K562 (cell line): ENCODE results near the gene SMARCC1. TPM values are rescaled to one million over a fixed set of nuclear protein-coding genes. Genes with fewer than 3 reads are reported as not detected.

Source experiments
- CREBBP ChIP-seq: IDR thresholded peaks from one replicate; pipeline ENCODE4 v1.6.1; 2012; ENCODE audit warnings: low read depth, mild to moderate bottlenecking, control low read depth, inconsistent platforms, low read length
- HMG20A ChIP-seq: fragments of 450-650 bp; formaldehyde crosslinking; conservative IDR thresholded peaks from 2 replicates; pipeline ENCODE4 v1.4.0; 2020; ENCODE audit warnings: mild to moderate bottlenecking, mixed read lengths
- NCOR1 ChIP-seq: fragments of 450-650 bp; IDR thresholded peaks from 2 replicates; pipeline ENCODE4 v1.6.1; 2016; ENCODE audit warnings: mild to moderate bottlenecking, moderate library complexity
- RFX5 ChIP-seq: IDR thresholded peaks from 2 replicates; pipeline ENCODE4 v1.6.1; 2011; ENCODE audit warnings: low read depth, mild to moderate bottlenecking, improper control_type of control experiment, low read length
- ZC3H11A ChIP-seq: IDR thresholded peaks from 2 replicates; pipeline ENCODE4 v1.6.1; 2012; ENCODE audit warnings: low read depth, low read length, improper control_type of control experiment
- ZNF431 ChIP-seq: sonication (generic); formaldehyde crosslinking; IDR thresholded peaks from 2 replicates; pipeline ENCODE4 v1.8.0; 2022; ENCODE audit warnings: mild to moderate bottlenecking, missing genetic modification reagents
- polyA plus RNA-seq, 8 experiments: library from polyadenylated mRNA; depleted of rRNA in 4 of 8; stranded (reverse) in 5 of 8; unstranded in 3 of 8; fragments of >200 nt; fragmentation: Nextera tagmentation in 2 of 8; fragmentation: Illumina TruSeq in 1 of 8; extraction: Ambion mirVana in 2 of 8; extraction: Trizol in 1 of 8; gene quantifications; 2 replicates each; pipeline versions ENCODE4 v1.2.1 to v1.2.3, GENCODE V29; 2011 to 2014; ENCODE audit warnings: inconsistent platforms in 1 of 8, missing spikeins in 1 of 8
- total RNA-seq, 7 experiments: library from RNA; depleted of rRNA in 6 of 7; stranded (reverse); fragments of >200 nt in 6 of 7; fragmentation: Illumina TruSeq in 2 of 7; extraction: Trizol in 2 of 7; gene quantifications; 2 replicates each; pipeline versions ENCODE4 v1.2.1 to v1.2.3, GENCODE V29; 2011 to 2021; ENCODE audit warnings: low replicate concordance in 1 of 7
- TF ChIP-seq, protein P1 (sequence below), 2 experiments: fragments of 450-650 bp; IDR thresholded peaks; 2 replicates each; pipeline ENCODE4 v1.6.1; 2016; ENCODE audit warnings: mild to moderate bottlenecking in 2 of 2, borderline replicate concordance in 1 of 2, low read depth in 1 of 2, moderate library complexity in 1 of 2
- TF ChIP-seq, protein P2 (sequence below): sonication (generic); formaldehyde crosslinking; IDR thresholded peaks from 2 replicates; pipeline ENCODE4 v1.8.0; 2022; ENCODE audit warnings: mild to moderate bottlenecking, missing genetic modification reagents
- TF ChIP-seq, protein P3 (sequence below): sonication (generic); formaldehyde crosslinking; IDR thresholded peaks from 2 replicates; pipeline ENCODE4 v1.8.0; 2022; ENCODE audit warnings: mild to moderate bottlenecking, missing genetic modification reagents
- TF ChIP-seq, protein P4 (sequence below): sonication (generic); formaldehyde crosslinking; IDR thresholded peaks from 2 replicates; pipeline ENCODE4 v1.8.1; 2023; ENCODE audit warnings: mild to moderate bottlenecking, missing genetic modification reagents

The SMARCC1 gene
- total and polyA plus RNA-seq, 9 of the 15 experiments (the other 6 are each of a cell fraction or from before 2014, with no cell fraction given): 20.7 to 199 (median 66.0) TPM

DNA sequence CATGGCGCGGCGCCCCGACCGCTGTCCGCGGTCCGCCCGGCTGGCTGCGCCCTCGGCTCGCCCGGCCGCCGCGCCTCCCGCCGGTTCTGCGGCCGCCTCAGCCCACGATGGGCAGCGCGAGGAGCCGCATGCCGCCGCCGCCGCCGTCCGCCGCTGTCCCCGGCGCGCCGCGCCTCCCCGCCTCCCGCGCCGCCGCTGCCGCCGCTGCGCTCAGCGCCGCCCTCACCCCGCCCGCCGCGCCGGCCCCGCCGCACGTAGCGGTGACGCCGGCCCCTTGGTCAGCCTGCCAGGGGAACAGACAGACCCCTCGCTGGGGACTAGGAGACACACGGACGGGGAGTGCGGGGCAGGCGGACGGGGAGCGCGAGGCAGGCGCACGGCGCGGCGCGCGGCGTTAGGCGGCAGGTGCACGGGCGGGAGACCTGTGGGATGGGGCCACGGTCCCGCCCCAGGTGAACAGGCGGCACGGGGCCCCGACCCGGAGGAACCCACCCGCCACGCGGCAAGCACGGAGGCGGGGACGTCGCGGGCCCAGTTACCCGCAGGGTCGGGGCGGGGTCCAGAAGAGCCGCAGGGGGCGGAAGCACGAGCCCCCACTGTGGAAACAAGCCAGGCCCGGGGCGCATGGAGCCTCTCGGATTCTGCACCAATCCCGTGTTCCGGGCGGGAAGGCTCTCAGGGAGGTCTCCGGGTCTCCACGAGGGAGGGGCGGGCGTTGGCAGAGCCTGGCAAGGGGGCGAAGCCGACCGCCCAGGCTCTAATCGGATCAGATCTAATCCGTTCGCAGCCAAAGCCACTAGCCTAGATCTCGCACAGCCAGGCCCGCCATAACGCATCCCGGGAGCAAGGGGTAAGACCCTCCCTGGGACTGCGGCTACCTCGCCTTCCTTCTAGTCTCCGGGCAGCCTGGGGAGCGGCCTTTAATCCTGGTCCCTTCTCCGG is 202.7 kb downstream of the SMARCC1 start, which contains the start of gene CSPG5 (continued):
- TF ChIP-seq, protein P1, sequence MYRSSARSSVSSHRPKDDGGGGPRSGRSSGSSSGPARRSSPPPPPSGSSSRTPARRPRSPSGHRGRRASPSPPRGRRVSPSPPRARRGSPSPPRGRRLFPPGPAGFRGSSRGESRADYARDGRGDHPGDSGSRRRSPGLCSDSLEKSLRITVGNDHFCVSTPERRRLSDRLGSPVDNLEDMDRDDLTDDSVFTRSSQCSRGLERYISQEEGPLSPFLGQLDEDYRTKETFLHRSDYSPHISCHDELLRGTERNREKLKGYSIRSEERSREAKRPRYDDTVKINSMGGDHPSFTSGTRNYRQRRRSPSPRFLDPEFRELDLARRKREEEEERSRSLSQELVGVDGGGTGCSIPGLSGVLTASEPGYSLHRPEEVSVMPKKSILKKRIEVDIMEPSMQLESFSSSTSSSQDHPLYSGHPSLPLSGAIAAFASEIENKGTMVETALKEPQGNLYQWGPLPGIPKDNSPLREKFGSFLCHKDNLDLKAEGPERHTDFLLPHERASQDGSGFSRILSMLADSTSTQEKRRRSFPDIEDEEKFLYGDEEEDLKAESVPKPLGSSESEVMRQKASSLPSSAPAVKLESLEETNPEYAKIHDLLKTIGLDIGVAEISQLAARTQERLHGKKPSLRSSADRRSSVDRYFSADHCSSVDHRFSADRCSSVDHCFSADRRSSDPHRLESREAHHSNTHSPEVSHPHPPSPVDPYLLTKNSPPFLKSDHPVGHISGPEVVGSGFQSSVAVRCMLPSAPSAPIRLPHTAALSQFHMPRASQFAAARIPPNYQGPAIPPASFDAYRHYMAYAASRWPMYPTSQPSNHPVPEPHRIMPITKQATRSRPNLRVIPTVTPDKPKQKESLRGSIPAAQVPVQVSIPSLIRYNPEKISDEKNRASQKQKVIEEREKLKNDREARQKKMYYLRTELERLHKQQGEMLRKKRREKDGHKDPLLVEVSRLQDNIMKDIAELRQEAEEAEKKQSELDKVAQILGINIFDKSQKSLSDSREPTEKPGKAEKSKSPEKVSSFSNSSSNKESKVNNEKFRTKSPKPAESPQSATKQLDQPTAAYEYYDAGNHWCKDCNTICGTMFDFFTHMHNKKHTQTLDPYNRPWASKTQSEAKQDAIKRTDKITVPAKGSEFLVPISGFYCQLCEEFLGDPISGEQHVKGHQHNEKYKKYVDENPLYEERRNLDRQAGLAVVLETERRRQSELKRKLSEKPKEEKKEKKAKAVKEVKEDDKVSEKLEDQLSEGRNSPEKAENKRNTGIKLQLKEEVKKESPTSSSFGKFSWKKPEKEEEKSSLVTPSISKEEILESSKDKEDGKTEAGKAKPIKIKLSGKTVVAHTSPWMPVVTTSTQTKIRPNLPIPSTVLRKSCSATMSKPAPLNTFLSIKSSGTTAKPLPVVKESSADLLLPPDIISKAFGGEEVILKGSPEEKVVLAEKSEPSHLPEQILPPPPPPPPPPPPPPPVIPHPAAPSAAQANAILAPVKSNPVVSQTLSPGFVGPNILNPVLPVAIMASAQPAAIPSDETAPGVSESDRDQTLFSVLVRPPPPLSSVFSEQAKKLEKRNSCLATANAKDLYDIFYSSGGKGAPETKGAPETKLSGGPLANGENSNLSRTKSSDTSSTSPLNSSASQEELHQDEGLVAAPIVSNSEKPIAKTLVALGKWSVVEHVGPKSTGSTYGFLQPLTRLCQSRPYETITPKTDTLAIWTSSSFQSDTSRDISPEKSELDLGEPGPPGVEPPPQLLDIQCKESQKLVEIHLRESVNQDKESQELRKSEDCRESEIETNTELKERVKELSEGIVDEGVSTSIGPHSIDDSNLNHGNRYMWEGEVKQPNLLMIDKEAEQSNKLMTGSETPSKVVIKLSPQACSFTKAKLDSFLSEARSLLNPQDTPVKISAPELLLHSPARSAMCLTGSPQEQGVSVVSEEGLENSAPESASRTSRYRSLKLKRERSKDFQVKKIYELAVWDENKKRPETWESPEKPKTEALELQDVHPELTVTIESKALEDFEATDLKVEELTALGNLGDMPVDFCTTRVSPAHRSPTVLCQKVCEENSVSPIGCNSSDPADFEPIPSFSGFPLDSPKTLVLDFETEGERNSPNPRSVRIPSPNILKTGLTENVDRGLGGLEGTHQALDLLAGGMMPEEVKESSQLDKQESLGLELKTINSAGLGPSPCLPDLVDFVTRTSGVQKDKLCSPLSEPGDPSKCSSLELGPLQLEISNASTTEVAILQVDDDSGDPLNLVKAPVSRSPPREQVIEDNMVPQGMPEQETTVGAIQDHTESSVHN (IDR thresholded peaks at IDR 0.05; ENCODE audit: borderline replicate concordance in 1 of 2, low read depth in 1 of 2): no peak
- TF ChIP-seq ZNF431 (CRISPR knock-in tag): no peak
- TF ChIP-seq CREBBP: no peak
- TF ChIP-seq NCOR1: no peak
- no peak for TF ChIP-seq RFX5
- TF ChIP-seq, protein P2, sequence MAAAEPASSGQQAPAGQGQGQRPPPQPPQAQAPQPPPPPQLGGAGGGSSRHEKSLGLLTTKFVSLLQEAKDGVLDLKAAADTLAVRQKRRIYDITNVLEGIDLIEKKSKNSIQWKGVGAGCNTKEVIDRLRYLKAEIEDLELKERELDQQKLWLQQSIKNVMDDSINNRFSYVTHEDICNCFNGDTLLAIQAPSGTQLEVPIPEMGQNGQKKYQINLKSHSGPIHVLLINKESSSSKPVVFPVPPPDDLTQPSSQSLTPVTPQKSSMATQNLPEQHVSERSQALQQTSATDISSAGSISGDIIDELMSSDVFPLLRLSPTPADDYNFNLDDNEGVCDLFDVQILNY (CRISPR knock-in tag): no peak
- TF ChIP-seq, protein P3, sequence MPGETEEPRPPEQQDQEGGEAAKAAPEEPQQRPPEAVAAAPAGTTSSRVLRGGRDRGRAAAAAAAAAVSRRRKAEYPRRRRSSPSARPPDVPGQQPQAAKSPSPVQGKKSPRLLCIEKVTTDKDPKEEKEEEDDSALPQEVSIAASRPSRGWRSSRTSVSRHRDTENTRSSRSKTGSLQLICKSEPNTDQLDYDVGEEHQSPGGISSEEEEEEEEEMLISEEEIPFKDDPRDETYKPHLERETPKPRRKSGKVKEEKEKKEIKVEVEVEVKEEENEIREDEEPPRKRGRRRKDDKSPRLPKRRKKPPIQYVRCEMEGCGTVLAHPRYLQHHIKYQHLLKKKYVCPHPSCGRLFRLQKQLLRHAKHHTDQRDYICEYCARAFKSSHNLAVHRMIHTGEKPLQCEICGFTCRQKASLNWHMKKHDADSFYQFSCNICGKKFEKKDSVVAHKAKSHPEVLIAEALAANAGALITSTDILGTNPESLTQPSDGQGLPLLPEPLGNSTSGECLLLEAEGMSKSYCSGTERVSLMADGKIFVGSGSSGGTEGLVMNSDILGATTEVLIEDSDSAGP (CRISPR knock-in tag): 0 out of 2 replicates have a peak, but pooled peaks have one; percentile 22
- TF ChIP-seq HMG20A: no peak
- TF ChIP-seq, protein P4, sequence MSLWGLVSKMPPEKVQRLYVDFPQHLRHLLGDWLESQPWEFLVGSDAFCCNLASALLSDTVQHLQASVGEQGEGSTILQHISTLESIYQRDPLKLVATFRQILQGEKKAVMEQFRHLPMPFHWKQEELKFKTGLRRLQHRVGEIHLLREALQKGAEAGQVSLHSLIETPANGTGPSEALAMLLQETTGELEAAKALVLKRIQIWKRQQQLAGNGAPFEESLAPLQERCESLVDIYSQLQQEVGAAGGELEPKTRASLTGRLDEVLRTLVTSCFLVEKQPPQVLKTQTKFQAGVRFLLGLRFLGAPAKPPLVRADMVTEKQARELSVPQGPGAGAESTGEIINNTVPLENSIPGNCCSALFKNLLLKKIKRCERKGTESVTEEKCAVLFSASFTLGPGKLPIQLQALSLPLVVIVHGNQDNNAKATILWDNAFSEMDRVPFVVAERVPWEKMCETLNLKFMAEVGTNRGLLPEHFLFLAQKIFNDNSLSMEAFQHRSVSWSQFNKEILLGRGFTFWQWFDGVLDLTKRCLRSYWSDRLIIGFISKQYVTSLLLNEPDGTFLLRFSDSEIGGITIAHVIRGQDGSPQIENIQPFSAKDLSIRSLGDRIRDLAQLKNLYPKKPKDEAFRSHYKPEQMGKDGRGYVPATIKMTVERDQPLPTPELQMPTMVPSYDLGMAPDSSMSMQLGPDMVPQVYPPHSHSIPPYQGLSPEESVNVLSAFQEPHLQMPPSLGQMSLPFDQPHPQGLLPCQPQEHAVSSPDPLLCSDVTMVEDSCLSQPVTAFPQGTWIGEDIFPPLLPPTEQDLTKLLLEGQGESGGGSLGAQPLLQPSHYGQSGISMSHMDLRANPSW (CRISPR knock-in tag): no peak
- no peak for TF ChIP-seq ZC3H11A
